Measurements from ENCODE around the gene PAN3.

The PAN3 gene

DNA sequence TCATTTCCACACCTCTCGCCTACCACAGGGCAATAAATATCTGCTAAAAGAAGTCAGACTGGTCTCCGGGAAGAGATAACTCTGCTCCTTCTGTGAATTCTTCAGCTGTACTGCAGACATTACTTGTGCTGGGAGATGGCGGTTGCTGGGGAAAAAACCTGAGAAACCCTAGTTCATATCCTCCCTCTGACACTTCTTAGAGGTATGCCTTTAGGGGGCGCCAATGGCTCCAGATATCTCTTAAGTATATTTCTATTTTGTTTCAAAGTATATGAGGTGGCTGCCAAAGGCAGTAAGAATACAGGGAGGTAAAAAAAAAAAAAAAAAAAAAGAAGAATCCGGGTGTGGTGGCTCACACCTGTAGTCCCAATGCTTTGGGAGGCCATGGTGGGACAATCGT lies 175.2 kb downstream of the PAN3 start:
- no peak for DNase-seq (ENCODE audit: low spot score)

DNA sequence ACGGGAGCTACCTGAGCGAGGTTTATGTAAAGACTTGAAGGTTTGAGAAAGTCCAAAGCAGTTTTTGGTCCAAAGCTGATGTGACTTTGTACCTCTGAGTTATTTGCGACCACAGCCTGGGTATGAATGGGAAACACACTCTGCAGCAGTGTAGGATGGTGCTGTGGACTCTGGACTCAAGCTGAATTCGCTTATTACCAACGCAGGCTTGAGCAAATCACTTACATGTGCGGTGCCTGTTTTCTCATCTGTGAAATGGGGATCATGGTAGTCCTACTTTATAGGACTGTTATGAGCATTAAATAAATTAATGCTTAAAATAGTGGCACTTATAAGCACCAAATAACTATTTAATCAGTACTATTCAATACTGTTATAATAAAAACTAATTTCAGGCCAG lies 176.5 kb downstream of the PAN3 start:
- no peak for DNase-seq (ENCODE audit: low spot score)

DNA sequence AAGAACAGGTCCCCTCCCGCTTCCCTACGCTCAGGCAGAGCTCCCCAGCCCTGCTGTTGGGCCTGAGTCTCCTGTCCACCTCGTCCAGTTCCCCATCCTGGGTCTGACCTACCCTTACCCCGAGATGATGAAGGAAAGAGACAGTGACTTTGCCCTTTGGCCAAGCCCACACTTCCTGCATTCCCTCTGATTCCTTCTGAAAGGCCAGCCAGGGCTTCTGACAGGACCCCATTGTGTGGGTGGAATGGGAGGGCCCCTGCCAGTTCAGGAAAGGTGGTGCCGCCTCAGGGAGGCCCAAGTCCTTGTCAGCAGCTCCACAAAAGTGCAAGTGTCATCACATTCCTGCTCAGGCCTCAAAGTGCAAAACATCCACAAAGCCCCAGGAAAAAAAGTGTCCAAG lies 177.8 kb downstream of the PAN3 start:
- no peak for DNase-seq (ENCODE audit: low spot score)

DNA sequence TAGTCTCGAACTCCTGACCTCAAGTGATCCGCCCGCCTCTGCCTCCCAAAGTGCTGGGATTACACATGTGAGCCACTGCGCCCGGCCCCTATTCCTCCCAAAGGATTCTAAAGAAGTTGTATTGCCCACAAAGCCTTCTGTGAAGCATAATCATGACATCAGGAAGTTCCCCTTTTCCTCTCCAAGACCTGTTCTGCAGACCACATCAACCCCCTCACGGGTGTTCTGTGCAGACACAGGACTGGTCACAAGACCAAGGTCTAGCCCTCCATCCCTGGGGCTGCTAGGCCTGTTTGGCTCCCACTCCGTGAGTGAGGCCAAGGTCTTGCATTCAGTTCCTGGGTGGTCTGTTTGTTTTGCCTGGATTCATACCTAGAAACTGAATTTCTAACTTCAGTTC lies 178.5 kb downstream of the PAN3 start:
- no peak for DNase-seq (ENCODE audit: low spot score)

DNA sequence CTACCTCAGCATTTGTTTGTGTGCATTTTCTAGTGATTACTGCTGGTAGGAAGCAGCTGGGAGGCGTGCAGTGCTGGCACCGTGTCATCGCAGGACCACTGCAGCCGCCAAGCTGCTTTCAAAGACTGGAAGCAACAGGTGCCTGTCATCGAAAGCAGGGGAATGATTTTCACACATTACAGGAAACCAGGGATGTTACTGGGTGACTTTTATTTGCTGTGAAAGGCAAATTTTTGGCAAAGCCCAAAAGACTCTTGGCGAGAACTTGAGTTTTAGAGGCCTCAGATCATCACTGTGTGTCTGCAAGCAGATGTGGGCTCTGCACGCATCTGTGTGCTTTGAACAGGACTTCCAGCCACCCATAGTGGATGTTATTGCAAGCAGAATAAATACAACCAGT lies 180.2 kb downstream of the PAN3 start:
- DNase-seq (ENCODE audit: low spot score): no peak

DNA sequence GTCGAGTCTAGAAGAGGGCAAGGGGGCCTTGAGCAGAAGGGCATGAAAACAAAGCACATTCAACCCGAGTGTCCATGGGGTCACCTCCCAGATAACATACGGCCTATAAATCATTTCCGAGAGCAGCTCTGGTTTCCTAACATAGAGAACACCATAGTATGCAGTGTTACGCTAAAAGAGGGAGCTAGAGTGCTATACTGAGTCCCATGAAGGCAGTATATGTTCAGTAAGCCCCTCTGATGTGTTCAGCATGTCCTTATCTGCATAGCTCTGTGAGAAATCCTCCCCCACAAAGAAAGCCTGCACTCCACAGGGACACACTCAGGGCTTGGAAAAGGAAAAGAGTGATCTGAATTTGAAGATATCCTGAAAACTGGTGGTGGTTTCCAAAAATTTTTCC lies 181.2 kb downstream of the PAN3 start:
- no peak for DNase-seq (ENCODE audit: low spot score)

DNA sequence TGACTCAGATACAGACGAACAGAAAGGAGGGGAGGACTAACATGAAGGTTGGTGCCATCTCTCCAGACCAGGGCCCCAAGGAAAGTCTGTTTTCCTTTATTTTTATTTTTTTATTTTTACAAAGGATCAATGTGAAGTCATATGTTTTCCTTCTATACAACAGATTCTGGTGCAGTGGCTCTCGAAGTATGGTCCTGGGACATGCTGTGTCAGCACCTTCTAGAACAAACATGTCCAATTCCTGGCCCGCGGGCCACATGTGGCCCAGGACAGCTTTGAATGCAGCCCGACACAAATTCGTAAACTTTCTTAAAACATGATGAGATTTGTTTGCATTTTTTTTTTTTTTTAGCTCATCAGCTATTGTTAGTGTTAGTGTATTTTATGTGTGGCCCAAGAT lies 181.9 kb downstream of the PAN3 start:
- no peak for DNase-seq (ENCODE audit: low spot score)

DNA sequence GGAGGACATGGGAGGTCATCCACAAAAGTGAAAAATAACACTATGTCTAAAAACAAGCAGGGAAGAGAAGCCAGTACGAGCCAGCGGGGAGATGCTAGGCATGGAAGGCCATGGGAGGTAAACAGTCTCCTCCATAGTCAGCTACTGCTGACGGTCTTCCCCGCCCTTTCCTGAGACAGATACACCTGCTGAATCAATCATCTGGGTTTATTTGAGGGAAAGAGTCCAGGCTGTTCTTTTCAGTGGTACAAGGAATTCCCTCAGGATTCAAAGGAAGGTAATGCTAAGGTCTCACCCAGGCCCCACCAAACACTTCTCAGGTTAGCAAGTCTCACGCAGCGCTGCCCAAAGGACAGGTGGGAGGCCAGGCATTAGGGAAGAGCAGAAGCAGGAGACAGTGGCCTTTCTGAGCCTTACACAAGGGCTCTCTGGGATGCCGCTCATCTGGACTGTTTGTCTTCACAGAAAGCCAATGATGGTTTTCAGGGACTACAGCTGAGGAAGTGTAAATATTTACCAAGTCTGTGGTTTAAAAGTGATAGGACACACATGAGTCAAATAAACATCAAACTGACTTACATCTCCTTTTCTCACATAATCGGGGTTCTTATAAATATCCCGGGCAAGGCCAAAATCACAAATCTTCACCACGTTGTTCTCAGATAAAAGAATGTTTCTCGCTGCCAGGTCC lies 182.7 kb downstream of the PAN3 start:
- DNase-seq (ENCODE audit: low spot score): no peak

DNA sequence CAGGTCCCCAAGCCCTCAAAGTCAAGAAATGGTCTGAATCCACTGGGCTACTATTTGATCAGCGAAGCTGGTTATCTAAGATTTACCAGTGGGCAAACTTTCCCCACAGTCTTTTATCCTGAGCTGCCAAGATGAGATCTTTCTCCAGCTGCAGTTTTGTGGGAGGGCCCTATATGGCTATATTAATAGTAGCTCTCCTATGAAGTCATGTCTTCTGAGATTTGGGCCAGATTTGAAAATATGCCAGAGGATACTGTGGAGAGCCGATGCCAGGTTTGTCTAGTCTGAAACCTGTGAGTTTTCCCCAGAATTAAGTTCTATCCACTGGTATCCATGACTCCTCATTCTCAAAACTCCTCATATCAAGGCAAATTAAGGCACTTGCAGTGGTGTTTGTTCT lies 183.4 kb downstream of the PAN3 start:
- no peak for DNase-seq (ENCODE audit: low spot score)

DNA sequence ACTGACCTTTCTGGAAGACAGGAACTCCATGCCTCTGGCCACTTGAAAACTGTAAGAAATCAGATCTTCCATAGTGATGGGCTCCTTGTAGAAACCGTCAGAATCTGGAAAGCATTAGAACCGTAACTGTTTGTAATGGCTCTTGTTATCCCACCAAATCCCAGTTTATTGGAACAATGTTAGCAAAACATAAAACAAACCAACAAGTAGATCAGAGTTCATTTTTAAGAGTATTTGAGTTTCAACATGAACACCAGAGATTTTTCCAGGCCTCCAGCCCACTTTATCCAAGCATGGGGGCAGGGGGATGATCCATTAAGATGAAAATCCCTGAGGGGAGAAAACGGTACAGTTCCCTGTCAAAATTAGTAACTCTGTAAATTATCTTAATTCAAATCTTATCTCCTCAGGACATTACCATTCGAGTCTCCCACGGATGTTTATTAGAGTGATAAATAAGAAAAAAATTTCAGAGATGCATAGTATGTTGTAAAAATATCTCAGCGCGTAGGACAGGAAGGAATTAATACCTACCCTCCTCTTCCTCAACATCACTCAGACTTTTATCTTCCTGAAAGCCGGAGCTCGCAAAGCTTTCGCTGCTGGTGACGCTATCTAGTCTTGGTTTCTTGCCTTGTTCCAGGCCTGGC lies 184.0 kb downstream of the PAN3 start:
- DNase-seq (ENCODE audit: low spot score): no peak

DNA sequence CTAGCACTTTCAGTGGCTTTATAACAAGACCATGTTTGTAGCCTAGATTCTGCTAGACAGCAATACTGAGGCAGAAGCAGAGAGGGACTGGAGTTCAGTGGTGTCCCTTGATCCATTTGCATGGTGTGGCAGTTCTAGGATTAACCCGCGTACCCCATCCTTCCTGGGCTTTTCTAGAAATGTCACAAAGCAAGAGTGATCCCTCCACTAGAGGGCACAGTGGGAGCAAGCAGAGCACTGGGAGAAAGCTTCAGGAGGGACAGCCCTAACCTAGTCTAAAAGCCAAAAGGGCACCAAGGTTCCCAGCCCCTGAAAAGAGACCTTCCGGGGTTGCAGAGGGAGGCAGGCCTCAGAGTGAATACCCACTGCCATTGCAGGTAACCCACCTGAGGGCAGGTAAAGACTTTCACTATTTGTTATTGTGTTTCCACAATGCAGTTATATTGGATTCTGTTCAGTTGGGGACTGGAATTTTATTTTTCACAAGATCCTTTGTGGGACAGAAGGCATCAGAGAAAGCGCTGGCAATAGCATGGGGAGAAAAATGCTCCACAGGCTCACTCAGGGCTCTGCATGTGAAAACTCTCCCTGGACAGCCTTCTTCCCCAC lies 185.9 kb downstream of the PAN3 start:
- DNase-seq (ENCODE audit: low spot score): peak; percentile 77

DNA sequence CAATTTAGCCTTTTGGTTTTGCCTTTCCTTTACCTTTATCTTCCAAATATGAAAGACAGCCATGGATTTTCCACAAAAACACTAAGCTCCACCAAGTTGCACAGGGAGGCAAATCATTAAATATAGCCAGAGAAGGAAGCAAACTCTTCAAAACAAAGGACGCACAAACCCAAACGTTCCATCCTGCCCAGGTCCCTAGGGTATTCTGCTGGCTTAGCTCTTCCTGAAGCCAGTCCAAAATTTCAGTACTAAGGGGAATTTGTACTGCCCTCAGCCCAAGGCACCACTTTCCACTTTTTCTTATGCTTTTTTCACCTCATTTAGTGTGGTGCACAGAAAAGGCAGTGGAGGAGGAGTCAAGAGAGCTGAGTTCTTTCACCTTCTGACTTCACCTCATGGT lies 186.7 kb downstream of the PAN3 start:
- no peak for DNase-seq (ENCODE audit: low spot score)

DNA sequence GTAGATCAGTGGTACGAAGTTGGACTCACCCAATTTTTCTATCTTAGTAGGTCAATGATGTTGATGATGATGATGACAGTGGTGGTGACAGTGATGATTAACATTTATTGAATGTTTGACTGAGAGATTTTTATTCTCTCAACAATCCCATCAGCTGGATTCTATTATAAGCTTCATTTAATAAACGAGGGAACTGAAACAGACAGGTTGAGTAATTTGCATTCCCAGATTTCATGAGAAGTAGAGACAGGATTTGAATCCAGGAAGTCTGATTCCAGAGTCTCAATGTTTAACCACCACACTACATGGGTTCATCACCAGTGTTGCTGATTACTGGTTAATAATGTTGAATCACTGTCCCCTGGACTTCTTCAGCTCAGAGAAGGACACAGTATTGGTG lies 187.7 kb downstream of the PAN3 start:
- DNase-seq (ENCODE audit: low spot score): no peak

DNA sequence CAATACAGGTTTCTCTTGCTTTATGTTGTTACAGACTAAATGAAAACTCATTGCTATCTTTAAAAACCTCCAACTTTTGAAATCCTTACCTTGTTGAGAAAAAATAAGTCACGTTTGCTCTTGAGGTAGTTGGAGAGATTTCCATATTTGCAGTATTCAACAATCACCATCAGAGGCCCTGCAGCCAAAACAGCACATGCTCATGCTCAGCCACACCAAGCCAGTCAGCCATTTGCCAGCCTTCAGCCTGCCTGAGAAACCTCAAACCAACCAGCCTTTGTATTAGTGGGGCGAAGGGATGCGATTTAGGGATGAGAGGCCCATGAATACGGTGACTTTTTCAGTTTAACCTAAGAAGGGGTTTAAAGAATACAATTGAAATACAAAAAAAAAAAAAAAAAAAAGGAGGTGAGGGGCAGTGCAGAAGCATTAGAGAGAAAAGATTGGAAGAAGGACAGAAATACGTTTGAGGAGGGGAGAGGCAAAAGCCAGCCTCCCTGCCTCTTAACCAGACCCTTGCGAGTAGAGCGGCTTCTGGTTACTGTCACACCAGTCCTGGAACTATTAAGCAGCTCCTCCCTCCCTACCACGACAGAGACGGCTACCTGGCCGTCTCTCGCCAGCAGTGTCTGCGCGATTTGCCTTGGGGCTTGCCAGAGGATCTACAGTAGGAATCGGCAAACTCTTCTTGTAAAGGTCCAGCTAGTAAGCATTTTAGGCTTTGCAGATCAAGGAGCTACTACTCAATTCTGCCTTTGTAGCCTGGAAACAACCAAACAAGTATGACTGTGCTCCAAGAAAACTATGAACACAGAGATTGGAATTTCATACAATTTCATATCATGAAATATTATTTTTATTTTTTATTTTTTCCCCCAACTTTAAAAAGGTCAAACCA lies 189.3 kb downstream of the PAN3 start:
- no peak for DNase-seq (ENCODE audit: low spot score)

DNA sequence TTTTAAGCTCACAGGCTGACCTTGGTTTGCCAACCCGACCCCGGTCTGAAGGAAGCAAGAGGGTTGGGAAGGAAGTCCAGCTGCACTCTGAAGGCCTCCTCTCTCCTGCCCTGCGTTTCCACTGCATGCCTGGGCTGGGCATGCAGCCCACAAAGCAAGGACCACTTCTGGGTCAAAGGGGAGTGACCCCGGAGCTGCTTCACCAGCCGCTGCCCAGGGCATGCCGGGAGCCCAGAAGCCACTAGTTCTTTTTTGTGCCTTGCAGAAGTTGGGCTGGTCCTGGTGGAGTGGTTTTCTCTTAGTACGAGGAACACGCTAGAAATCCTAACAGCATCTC lies 189.9 kb downstream of the PAN3 start:
- DNase-seq (ENCODE audit: low spot score): no peak

DNA sequence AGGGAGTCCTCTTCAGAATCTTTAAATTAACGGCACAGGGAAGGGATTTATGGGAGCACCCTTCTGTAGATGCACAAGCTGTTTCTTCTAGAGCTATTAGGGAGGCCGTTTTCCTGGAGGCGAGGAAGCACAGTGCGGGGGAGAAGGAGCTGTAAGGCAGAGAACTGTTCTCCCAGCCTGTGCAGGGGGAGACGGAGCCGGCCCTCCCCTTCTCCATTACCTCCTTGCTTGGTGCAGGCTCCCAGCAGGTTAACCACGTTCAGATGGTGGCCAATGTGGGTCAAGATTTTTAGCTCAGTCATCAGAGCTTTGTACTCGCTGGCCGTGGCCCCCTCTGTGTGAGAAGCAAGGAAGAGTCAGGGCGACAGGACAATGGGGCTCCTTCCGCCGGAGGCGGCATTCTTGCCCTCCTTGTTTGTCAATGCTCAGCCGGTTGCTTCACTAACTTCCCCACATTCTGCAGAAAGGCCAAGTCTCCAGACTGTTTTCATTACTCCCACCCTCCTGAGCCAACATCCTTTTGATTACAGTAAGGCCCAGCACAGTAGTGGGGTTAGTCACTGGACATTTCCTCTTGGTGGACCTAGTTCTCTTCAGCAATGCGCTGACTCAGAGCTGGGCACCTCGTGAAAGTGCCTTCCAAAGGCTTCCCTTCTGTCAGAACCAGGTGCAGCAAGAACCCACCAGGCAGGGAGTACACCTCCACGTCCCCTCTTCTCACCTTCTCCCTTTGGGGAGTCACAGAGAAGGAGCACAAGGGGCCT lies 191.2 kb downstream of the PAN3 start:
- DNase-seq (ENCODE audit: low spot score): no peak

DNA sequence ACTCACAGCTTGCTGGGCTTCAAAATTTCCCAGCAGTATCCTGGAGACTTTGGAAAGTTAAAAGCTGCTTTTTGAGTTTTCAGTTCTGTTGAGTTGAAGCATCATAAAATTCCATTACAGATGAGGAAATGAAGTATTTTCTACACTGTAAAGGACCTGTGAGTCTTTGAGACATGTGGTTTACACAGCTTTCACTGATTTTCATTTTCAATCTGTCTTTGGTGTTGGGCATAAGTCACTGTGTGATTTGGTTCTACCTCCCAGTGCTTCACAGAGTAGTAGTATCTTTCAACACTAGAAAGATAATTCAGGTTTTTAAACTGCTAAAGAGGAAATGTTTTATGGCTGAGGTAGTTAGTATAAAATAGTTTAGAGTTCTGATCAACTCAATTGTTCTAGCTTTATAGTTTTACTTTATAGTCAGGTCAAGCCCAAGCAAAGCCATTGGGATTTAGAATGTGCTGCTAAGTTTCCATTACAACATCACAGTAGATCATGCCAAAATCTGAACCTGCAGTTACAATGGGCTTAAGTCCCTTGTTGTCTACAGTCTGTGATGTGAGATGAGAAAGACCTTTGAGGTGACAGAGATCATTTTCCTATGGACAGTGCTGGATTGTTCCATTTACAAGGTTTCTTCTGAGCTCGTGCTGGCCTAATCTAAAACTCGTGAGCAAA lies 195.0 kb downstream of the PAN3 start:
- DNase-seq (ENCODE audit: low spot score): no peak

DNA sequence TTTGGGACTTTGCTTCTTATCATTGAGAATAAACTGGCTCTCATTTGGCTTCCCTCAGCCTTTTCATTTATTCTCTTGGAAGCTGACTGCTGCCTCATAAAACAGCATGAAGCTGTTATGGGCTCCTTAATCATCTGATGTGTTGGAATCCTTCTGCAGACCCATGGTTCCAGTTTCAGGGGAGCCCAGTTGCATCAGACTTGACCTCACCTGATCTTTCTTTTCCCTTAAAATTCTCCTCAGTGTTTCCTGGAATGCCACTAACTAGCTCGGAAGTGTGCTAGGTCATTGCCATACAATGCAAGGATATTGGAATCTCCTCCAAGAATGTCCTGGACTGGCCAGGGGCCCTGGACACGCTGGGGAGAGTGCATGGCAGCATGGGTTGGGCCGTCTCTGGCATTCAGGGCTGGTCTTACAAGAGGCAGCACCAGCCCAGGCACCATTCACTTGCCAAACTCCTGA lies 197.9 kb downstream of the PAN3 start:
- no peak for DNase-seq (ENCODE audit: low spot score)

DNA sequence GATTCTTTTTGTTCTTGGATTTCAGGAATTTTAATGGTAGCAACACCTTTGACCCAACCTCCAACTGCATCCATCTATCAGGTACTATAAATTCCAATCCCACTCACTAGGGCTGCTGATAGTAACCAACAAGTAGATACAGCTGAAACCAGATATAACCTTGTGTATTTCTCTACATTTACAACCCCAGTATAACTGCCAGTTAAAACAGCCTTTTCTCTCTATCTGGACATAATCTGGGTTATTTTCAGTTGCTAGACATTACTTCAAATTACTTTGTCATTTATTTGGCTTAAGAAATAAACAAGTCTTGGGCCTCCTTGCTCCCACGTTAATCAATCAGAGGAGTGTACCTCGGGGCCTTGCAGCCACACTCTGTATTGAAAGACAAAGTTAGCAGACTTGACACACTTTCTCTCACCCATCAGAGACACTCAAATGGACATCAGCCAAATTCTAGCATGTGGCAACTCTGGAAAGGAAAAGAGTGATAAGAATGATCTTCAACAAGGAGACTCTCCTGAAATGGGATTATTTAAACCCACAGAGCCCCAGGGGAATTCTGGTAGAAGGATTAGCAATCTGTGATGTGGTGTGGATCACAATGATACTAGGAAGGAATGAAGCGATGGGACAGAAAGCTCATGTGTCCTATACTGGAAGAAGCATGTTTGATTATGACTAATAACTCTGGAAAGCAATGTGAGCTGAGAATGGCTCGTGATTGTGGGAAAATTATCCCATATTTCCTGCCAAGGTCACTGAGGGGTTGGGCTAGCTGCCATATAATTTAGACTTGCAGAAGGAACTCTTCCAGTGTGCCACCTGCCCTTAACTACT lies 199.0 kb downstream of the PAN3 start:
- DNase-seq (ENCODE audit: low spot score): peak; percentile 19

DNA sequence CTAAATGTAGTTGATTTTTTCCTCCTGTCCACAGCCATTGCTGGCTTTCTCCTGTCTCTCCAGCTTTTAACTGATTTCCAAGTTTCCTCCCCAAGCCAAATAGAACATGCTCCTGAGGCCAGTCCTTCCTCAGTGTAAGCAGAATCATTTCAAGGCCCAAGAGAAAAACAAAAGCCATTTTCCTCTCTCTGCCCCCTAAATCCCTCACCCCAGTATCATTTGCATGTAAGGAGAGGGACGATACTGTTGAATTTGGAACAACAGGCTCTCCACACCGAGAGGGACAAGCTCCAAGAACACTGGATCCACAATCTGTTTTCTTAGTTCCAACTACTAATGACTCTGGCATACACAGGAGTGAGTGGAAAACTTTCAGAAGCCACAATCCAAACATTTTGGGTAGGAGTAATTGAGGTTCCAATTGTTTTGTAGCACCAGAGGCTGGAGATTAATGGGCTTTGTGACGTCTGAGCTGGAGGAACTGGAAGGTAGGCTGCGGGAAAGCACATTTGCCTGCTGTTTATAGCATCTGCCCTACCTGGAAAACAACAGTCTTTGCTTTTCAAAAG lies 199.7 kb downstream of the PAN3 start:
- DNase-seq (ENCODE audit: low spot score): no peak
